Left lung (tissue), 10 donors: ENCODE data around the gene METTL13. TPM values are rescaled to one million over a fixed set of nuclear protein-coding genes. Genes with fewer than 3 reads are reported as not detected.

Experiments used
- ATAC-seq: fragments of 200-7000 bp; cut with Tn5 transposase; one replicate; pipeline ENCODE4 v1.9.1; 2020; ENCODE audit warnings: moderate library complexity
- DNase-seq, 4 donors: peaks; one replicate each; pipeline ENCODE4 v3.0.0-alpha.2; 2013 to 2020
- H3K27ac ChIP-seq, 2 donors: fragments of 200-600 bp; sonication (generic) in 1 of 2; one replicate each; pipeline versions ENCODE4 v1.5.0 to v1.8.0; 2020 to 2021
- H3K27me3 ChIP-seq, 2 donors: fragments of 200-600 bp; sonication (generic) in 1 of 2; one replicate each; pipeline versions ENCODE4 v1.5.0 to v1.8.0; 2020 to 2021
- H3K36me3 ChIP-seq, 2 donors: fragments of 200-600 bp; sonication (generic) in 1 of 2; one replicate each; pipeline versions ENCODE4 v1.5.0 to v1.8.0; 2020 to 2021
- H3K4me1 ChIP-seq, 2 donors: fragments of 200-600 bp; one replicate each; pipeline ENCODE4 v1.8.0; 2021
- H3K4me3 ChIP-seq, 2 donors: fragments of 200-600 bp; sonication (generic) in 1 of 2; one replicate each; pipeline versions ENCODE4 v1.5.0 to v1.8.0; 2020 to 2021; ENCODE audit warnings: mild to moderate bottlenecking in 1 of 2
- H3K9me3 ChIP-seq, 2 donors: fragments of 200-600 bp; sonication (generic) in 1 of 2; one replicate each; pipeline versions ENCODE4 v1.5.0 to v1.8.0; 2020 to 2021
- intact Hi-C, 2 donors: fragments of 100-400 bp; cut with DNase I; formaldehyde crosslinking; loops; one replicate each; pipeline versions ENCODE4 v1.11.2 to v1.14.2; 2022
- polyA plus RNA-seq, 6 donors: library from polyadenylated mRNA; unstranded; fragments of 120-200 nt; gene quantifications; one replicate each; pipeline ENCODE4 v1.2.1, GENCODE V29; 2013; ENCODE audit not compliant: insufficient read length in 6 of 6
- total RNA-seq, 2 donors: library from RNA; stranded (reverse); fragmentation: NEBNext Ultra II Directional; extraction: Animal tissue kit (Norgen Biotek cat#: 25700); gene quantifications; one replicate each; pipeline ENCODE4 v1.2.1, GENCODE V29; 2021
- TF ChIP-seq, protein P1 (sequence below), 2 donors: fragments of 200-600 bp; sonication (generic) in 1 of 2; IDR thresholded peaks; one replicate each; pipeline versions ENCODE4 v1.5.0 to v1.8.0; 2021; ENCODE audit warnings: antibody characterized with exemption in 2 of 2
- donor health status: DM: no; HTN: yes; CAD: no.
- donor health status: DM: no; HTN: no; CAD: no.

Gene METTL13
- total and polyA plus RNA-seq, 8 donors = 25.1 to 39.5 (median 34.8) TPM

DNA sequence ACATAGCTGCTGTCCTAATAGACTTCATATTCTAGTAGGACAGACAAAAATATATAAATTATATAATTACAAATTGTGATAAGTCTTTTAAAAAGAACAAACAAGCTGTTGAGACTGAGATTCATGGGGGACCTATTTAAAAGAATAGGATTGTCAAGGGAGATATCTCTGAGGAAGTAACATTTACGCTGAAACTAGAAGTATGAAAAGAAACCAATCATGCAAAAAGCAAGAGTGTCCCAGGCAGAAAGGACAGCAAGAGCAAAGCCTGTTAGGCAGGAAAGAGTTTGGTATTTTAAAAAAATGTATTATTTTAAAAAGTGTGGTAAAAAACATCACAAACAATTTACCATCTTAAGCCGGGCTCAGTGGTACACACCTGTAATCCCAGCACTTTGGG, 9.1 kb upstream of the METTL13 start:
- intact Hi-C loops = no loop called here
- Histone ChIP-seq H3K27ac (no peak overlapping the region), H3K9me3 (no peaks in the 10 kb centered on the region), H3K27me3 (peaks cover 0 to 5% of the 10 kb centered on the region in 2 donors), H3K36me3 (no peaks in the 10 kb centered on the region), H3K4me3 (no peak overlapping the region), H3K4me1 (peaks cover 0 to 8% of the 10 kb centered on the region in 2 donors)
- DNase-seq (no peak), ATAC-seq (no peak)
- TF ChIP-seq, protein P1, sequence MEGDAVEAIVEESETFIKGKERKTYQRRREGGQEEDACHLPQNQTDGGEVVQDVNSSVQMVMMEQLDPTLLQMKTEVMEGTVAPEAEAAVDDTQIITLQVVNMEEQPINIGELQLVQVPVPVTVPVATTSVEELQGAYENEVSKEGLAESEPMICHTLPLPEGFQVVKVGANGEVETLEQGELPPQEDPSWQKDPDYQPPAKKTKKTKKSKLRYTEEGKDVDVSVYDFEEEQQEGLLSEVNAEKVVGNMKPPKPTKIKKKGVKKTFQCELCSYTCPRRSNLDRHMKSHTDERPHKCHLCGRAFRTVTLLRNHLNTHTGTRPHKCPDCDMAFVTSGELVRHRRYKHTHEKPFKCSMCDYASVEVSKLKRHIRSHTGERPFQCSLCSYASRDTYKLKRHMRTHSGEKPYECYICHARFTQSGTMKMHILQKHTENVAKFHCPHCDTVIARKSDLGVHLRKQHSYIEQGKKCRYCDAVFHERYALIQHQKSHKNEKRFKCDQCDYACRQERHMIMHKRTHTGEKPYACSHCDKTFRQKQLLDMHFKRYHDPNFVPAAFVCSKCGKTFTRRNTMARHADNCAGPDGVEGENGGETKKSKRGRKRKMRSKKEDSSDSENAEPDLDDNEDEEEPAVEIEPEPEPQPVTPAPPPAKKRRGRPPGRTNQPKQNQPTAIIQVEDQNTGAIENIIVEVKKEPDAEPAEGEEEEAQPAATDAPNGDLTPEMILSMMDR (IDR thresholded peaks at IDR 0.05) = no peak

DNA sequence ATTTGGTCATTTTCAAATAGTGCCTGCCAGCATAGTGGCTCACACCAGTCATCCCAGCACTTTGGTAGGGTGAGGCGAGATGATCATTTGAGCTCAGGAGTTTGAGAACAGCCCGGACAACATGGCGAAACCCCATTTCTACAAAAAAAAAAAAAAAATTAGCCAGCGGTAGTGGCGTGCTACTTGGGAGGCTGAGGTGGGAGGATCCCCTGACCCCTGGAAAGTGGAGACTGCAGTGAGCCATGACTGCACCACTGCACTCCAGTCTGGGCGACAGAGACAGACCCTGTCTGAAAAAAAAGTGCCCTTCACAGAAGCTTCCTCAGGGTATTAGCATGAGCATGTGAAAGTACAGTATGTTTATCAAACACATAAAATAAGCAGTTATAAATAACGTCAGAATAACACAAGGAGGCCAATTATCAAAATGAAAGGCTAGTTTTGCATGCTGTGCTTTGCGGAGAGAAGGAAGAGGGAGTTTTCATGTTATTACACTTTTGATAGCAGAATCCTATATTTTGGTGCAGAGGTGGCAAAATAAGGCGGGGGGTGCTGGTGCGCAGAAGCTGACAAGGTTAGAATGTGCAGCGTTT, 781 bp upstream of the METTL13 start:
- Histone ChIP-seq H3K36me3 (peaks cover 0 to 23% of the 10 kb centered on the region in 2 donors), H3K4me3 (peak overlapping the region; percentile 54 to 71), H3K27ac (peak overlapping the region; percentile 90 to 96), H3K4me1 (peaks cover 21 to 39% of the 10 kb centered on the region in 2 donors), H3K27me3 (no peaks in the 10 kb centered on the region), H3K9me3 (no peaks in the 10 kb centered on the region)
- intact Hi-C loops = no loop called here
- no peak for DNase-seq
- TF ChIP-seq, protein P1 (IDR thresholded peaks at IDR 0.05) = no peak
- peak; percentile 2 for ATAC-seq

DNA sequence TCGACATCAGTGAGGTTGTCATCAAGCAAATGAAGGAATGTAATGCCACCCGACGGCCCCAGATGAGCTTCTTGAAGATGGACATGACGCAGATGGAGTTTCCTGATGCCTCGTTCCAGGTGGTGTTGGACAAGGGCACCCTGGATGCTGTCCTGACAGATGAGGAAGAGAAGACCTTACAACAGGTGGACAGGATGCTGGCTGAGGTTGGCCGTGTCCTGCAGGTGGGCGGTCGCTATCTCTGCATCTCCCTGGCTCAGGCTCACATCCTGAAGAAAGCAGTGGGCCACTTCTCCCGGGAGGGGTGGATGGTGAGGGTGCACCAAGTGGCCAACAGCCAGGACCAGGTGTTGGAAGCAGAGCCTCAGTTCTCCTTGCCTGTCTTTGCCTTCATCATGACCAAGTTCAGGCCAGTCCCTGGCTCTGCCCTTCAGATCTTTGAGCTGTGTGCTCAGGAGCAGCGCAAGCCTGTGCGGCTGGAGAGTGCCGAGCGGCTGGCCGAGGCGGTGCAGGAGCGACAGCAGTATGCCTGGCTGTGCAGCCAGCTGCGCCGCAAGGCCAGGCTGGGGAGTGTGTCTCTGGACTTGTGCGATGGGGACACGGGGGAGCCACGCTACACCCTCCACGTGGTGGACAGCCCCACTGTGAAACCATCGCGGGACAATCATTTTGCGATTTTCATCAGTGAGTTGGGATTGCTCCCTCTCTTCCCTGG, 2.5 kb downstream of the METTL13 start:
- ATAC-seq (no peak), DNase-seq (no peak)
- Histone ChIP-seq H3K27ac (no peak overlapping the region), H3K9me3 (no peaks in the 10 kb centered on the region), H3K4me3 (no peak overlapping the region), H3K4me1 (peaks cover 21 to 39% of the 10 kb centered on the region in 2 donors), H3K27me3 (no peaks in the 10 kb centered on the region), H3K36me3 (peaks cover 0 to 56% of the 10 kb centered on the region in 2 donors)
- TF ChIP-seq, protein P1 (IDR thresholded peaks at IDR 0.05) = no peak
- intact Hi-C loops = no loop called here

DNA sequence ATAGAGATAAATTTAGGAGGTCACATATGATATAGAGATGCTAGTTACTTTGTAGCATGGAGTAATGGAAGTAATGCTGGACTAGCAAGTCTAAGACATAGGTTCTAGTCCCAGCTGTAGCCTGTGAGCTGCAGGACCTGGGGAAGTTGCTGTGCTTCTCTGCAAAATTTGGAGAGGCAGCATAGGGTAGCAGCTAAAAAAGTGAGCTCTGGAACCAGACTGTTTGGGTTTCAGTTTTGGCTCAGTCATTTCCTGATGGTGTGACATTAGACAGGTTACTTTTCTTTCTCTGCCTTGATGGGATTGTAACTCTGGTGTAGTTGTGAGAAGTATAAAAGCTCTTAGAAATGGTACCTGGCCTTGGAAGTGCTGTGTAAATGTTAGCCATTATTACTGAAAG, 3.3 kb downstream of the METTL13 start:
- intact Hi-C loops = no loop called here
- TF ChIP-seq, protein P1 (IDR thresholded peaks at IDR 0.05) = no peak
- ATAC-seq (no peak), DNase-seq (no peak)
- Histone ChIP-seq H3K4me3 (no peak overlapping the region), H3K4me1 (peaks cover 21 to 39% of the 10 kb centered on the region in 2 donors), H3K36me3 (peaks cover 0 to 65% of the 10 kb centered on the region in 2 donors), H3K9me3 (no peaks in the 10 kb centered on the region), H3K27me3 (no peaks in the 10 kb centered on the region), H3K27ac (no peak overlapping the region)

DNA sequence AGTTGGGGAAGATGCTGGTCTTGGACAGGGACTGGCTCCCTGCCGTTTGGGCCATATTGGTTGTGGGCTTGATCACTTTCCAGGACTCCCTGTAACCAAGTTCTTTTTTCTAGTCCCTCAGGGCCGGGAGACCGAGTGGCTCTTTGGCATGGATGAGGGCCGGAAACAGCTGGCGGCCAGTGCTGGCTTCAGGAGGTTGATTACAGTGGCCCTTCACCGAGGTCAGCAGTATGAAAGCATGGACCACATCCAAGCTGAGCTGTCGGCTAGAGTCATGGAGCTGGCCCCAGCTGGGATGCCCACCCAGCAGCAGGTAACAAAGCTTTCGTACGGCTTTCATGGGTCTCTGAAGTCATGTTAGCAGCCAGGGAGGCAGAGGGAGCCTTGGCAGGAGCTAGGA, 4.3 kb downstream of the METTL13 start:
- no peak for ATAC-seq
- intact Hi-C loops = no loop called here
- Histone ChIP-seq H3K4me3 (no peak overlapping the region), H3K9me3 (no peaks in the 10 kb centered on the region), H3K36me3 (peaks cover 0 to 74% of the 10 kb centered on the region in 2 donors), H3K4me1 (peaks cover 21 to 34% of the 10 kb centered on the region in 2 donors), H3K27ac (no peak overlapping the region), H3K27me3 (no peaks in the 10 kb centered on the region)
- DNase-seq = no peak
- TF ChIP-seq, protein P1 (IDR thresholded peaks at IDR 0.05) = no peak
